22Rv1 (cell line): ENCODE results near the gene B3GAT2.

Experiments used
- H3K27ac ChIP-seq: fragments of 450-650 bp; 2 replicates; pipeline ENCODE4 v1.5.1; 2017
- ZFX ChIP-seq: fragments of 450-650 bp; IDR thresholded peaks from 2 replicates; pipeline ENCODE4 v1.6.1; 2017; ENCODE audit warnings: antibody characterized with exemption, borderline replicate concordance
- TF ChIP-seq, protein P1 (sequence below): fragments of 450-650 bp; IDR thresholded peaks from 2 replicates; pipeline ENCODE4 v1.5.1; 2017; ENCODE audit warnings: mild to moderate bottlenecking

The B3GAT2 gene

GRCh38 chr6:70956451-70957283 is at the start of gene B3GAT2:
Gene B3GAT2, minus strand, starts transcription at chr6:70957060. Its CDS starts 631 bp downstream, at chr6:70956429.
- TF ChIP-seq ZFX: no peak
- TF ChIP-seq, protein P1, sequence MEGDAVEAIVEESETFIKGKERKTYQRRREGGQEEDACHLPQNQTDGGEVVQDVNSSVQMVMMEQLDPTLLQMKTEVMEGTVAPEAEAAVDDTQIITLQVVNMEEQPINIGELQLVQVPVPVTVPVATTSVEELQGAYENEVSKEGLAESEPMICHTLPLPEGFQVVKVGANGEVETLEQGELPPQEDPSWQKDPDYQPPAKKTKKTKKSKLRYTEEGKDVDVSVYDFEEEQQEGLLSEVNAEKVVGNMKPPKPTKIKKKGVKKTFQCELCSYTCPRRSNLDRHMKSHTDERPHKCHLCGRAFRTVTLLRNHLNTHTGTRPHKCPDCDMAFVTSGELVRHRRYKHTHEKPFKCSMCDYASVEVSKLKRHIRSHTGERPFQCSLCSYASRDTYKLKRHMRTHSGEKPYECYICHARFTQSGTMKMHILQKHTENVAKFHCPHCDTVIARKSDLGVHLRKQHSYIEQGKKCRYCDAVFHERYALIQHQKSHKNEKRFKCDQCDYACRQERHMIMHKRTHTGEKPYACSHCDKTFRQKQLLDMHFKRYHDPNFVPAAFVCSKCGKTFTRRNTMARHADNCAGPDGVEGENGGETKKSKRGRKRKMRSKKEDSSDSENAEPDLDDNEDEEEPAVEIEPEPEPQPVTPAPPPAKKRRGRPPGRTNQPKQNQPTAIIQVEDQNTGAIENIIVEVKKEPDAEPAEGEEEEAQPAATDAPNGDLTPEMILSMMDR: no peak
- H3K27ac ChIP-seq: no peak within 1 kb of the TSS

DNA sequence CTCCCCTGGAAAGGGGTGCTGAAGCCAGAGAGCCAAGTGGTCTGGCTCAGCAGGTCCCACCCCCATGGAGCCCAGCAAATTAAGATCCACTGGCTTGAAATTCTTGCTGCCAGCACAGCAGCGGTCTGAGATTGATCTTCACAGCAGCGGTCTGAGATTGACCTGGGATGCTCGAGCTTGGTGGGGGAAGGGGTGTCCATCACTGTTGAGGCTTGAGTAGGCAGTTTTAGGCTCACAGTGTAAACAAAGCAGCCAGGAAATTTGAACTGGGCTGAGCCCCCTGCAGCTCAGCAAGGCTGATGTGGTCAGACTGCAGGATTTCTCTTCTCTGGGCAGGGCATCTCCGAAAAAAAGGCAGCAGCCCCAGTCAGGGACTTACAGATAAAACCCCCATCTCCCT is 41.3 kb upstream of the B3GAT2 start:
- no peak for TF ChIP-seq ZFX
- TF ChIP-seq, protein P1: no peak
- H3K27ac ChIP-seq: no peak overlapping the region

DNA sequence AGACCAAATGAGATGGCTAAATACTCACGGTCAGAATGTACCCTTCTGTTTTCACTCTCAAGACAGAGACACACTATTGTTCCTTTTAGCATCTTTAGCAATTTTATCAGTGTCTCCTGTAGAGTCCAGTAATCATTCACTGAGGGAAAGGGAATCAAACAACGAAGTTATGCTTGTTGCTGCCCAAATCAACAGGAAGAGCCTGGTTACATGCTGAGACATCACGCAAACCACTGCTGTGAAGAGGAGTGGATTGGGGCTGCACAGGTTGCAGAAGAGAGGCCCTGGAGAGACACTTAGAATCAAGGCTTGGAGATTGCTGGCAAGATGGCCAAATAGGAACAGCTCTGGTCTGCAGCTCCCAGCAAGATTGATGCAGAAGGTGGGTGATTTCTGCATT is 40.5 kb upstream of the B3GAT2 start:
- no peak for TF ChIP-seq ZFX
- TF ChIP-seq, protein P1: no peak
- no peak overlapping the region for H3K27ac ChIP-seq

DNA sequence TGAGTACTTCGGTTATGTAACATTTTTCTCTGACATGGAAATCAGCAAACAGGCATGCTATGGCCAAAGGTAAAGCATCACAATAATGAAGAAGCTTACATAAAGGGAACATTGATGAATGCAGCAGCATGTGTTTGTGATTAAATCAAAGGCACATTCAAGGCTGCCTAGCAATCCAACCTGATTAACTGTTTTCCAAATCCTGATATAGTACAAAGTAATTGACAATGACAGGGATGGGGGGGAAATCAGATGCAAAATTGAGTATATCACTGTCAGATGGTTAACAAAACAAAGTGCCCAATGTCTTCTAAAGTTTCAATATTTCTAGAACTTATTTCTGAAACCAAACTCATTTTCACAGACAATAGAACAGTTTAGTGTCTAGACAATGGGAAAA is 39.2 kb upstream of the B3GAT2 start:
- no peak overlapping the region for H3K27ac ChIP-seq
- TF ChIP-seq ZFX: no peak
- TF ChIP-seq, protein P1: no peak

DNA sequence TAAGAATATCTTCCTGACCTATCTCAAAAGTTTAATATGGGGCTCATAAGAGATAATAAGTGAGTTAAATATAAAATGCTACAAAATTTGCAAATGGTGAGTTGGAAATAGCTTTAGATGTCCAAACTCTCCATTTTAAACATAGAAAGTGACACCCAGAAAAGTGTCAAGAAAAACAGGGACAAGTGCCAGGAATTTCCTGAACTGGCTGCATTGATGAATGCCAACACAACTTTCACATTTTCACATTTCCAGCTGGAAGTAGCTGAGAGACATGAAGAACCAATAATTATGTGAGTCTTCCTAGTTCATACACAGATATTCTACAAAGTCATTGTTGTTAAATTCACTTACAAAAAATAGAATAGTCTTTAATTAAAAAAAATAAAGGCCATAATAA is 38.6 kb upstream of the B3GAT2 start:
- H3K27ac ChIP-seq: no peak overlapping the region
- no peak for TF ChIP-seq ZFX
- TF ChIP-seq, protein P1: no peak

- TF ChIP-seq, protein P1: no peak
- TF ChIP-seq ZFX: no peak
- no peak overlapping the region for H3K27ac ChIP-seq
Measured at GRCh38 chr6:70991253-70991652, 34.4 kb upstream of the B3GAT2 start.

- TF ChIP-seq, protein P1: no peak
- TF ChIP-seq ZFX: no peak
Measured at GRCh38 chr6:70985156-70985555, 28.3 kb upstream of the B3GAT2 start.

More at GRCh38 chr6:70985156-70985555, 28.3 kb upstream of the B3GAT2 start:
- no peak overlapping the region for H3K27ac ChIP-seq
